GM21526 (cell line): Measurements from ENCODE around the gene GADD45G.

Experiments
- ATAC-seq: cut with Tn5 transposase; IDR thresholded peaks from one replicate; pipeline ENCODE4 v1.9.1; 2021; ENCODE audit warnings: moderate library complexity; ENCODE audit not compliant: unreplicated experiment, low FRiP score

The GADD45G gene

GRCh38 chr9:89647366-89648128, 42.7 kb downstream of the GADD45G start:
- no peak for ATAC-seq

GRCh38 chr9:89648247-89649000, 43.6 kb downstream of the GADD45G start:
- no peak for ATAC-seq

GRCh38 chr9:89649039-89649691, 44.4 kb downstream of the GADD45G start:
- no peak for ATAC-seq

- ATAC-seq = no peak
Observed at GRCh38 chr9:89654025-89654662, 49.3 kb downstream of the GADD45G start.

- no peak for ATAC-seq
Observed at GRCh38 chr9:89655056-89655989, 50.5 kb downstream of the GADD45G start.
